ENCODE data around the gene CREB3. TPM values are rescaled to one million over a fixed set of nuclear protein-coding genes. Genes with fewer than 3 reads are reported as not detected.

CREB3 gene
- total RNA-seq, 1 donor from 2014 or later = 16.9 TPM

DNA sequence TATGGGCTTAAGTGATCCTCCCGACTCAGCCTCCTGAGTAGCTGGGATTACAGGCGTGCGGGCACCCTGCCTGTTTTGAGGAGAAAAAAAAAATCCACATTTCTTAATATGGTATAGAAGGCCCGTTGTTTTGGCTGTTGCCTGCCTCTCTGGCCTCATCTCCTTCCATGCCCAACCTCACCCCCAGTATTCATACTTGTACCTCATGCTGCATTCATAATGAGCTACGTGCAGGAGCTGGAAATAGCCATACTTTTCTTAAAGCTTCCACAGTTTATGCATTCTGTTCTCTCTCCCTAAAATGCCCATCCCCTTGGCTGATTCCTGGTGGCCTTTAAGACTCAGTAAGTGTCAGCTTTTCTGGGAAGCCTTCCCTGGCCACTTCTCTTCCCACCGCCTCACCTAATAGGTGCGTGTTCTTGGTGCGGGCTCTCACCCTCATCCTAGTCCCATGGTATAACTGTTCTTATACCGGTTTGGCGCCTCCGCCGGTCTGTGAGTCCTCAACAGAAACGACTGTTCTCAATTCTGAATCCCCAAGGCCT, 40.6 kb upstream of the CREB3 start:
- peaks cover 19% of the 10 kb centered on the region for H3K4me1 Mint-ChIP-seq
- POLR2A ChIA-PET = interaction anchor here (0.9 to 1.4 kb wide), 2 partner anchors 45 to 151 kb away, joined by 3 to 4 read pairs; no protein-coding TSS in a partner anchor
- intact Hi-C loops (cut with micrococcal nuclease) = no loop called here
- H3K36me3 Mint-ChIP-seq (ENCODE audit: low read depth) = peaks cover 2% of the 10 kb centered on the region
- H3K4me3 Mint-ChIP-seq = peak overlapping the region; percentile 86
- no peaks in the 10 kb centered on the region for H3K9me3 Mint-ChIP-seq
- ATAC-seq (ENCODE audit: low read depth) = no peak
- CTCF ChIA-PET = interaction anchor here (1.5 to 3.1 kb wide), 3 partner anchors 34 to 79 kb away, joined by 8 read pairs; partner anchors contain the start of genes CCDC107 and RMRP
- peak overlapping the region; percentile 30 for H3K27ac Mint-ChIP-seq
- no peak for DNase-seq
- no peaks in the 10 kb centered on the region for H3K27me3 Mint-ChIP-seq
- TF ChIP-seq, protein P1, sequence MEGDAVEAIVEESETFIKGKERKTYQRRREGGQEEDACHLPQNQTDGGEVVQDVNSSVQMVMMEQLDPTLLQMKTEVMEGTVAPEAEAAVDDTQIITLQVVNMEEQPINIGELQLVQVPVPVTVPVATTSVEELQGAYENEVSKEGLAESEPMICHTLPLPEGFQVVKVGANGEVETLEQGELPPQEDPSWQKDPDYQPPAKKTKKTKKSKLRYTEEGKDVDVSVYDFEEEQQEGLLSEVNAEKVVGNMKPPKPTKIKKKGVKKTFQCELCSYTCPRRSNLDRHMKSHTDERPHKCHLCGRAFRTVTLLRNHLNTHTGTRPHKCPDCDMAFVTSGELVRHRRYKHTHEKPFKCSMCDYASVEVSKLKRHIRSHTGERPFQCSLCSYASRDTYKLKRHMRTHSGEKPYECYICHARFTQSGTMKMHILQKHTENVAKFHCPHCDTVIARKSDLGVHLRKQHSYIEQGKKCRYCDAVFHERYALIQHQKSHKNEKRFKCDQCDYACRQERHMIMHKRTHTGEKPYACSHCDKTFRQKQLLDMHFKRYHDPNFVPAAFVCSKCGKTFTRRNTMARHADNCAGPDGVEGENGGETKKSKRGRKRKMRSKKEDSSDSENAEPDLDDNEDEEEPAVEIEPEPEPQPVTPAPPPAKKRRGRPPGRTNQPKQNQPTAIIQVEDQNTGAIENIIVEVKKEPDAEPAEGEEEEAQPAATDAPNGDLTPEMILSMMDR (IDR thresholded peaks at IDR 0.05) = no peak

DNA sequence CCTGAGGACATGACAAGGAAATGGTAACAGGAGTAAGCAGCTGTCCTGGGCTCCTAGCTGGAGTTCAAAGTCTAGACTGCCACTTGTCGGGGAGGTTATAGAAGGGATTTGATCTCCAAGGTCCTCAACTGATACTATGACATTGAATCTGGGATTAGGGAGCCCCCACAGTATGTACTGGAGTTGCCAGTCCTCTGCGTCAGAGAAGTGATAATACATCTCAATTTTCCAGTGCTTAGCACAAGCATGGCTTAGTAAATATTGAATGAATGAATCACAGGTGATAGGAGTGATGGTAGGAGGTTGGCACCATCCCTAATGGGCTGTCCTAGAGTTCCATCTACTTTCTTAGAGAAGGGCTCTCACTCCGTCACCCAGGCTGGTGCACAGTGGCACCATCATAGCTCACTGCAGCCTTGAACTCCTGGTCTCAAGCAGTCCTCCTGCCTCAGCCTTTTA, 36.5 kb upstream of the CREB3 start:
- H3K4me1 Mint-ChIP-seq = peaks cover 14% of the 10 kb centered on the region
- ChIA-PET CTCF (interaction anchor here (0.9 to 4.6 kb wide), 22 partner anchors 9 to 186 kb away, joined by 3 to 52 read pairs (median 16); partner anchors contain the start of genes ARHGEF39, CCDC107, CD72 and CREB3), POLR2A (interaction anchor here (0.6 to 2.8 kb wide), 17 partner anchors 8 to 580 kb away, joined by 3 to 24 read pairs (median 4); partner anchors contain the start of genes ARHGEF39, ATOSB, CCDC107 and CREB3)
- no peak overlapping the region for H3K27ac Mint-ChIP-seq
- TF ChIP-seq, protein P1 (IDR thresholded peaks at IDR 0.05) = no peak
- intact Hi-C loops (cut with micrococcal nuclease) = loop anchor here (1.0 to 2.0 kb wide), 5 partner anchors 37 to 92 kb away; partner anchors contain the start of genes CD72, CREB3 and TLN1
- peaks cover under 1% of the 10 kb centered on the region for H3K36me3 Mint-ChIP-seq (ENCODE audit: low read depth)
- H3K9me3 Mint-ChIP-seq = no peaks in the 10 kb centered on the region
- ATAC-seq (ENCODE audit: low read depth) (no peak), DNase-seq (no peak)
- no peak overlapping the region for H3K4me3 Mint-ChIP-seq
- H3K27me3 Mint-ChIP-seq = no peaks in the 10 kb centered on the region

DNA sequence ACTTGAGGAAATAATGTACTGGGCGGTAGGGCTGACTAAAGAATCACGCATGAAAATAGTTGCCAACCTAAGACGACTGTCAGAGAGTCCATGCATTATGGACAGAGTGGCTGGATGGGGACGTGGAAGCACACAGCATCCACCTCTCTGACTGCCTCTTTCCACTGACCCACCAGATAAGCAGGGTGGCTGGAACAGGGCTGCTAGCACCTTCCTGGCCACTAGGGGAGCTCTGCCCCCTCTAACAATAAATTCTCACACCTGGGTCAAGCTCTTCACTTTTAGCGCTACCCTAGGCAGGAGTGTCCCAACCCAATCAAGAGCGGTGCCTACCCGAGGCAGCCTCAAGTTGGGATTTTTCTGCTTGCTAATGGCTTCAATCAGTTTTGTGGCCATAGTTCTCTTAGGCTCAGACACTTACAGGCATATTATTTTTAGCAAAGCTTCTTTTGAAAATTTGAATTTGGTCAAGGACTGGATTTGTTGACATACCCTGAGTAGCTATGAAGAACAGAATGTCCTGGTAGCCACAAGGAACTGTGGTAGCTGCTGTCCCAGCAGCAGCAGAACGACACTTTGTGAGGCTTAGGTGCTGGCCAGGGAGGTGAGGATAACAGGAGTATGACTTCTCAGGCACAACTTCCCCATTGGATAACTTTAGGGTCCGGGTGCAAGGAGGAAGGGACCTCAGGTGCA, 35.8 kb upstream of the CREB3 start:
- Mint-ChIP-seq H3K9me3 (no peaks in the 10 kb centered on the region), H3K4me1 (peaks cover 9% of the 10 kb centered on the region), H3K4me3 (no peak overlapping the region), H3K27ac (peak overlapping the region; percentile 76), H3K27me3 (no peaks in the 10 kb centered on the region), H3K36me3 (ENCODE audit: low read depth) (no peaks in the 10 kb centered on the region)
- TF ChIP-seq, protein P1 (IDR thresholded peaks at IDR 0.05) = no peak
- ChIA-PET POLR2A (interaction anchor here (0.6 to 2.8 kb wide), 18 partner anchors 9 to 581 kb away, joined by 3 to 24 read pairs (median 4); partner anchors contain the start of genes ARHGEF39, ATOSB, CCDC107 and CREB3), CTCF (interaction anchor here (0.7 to 4.6 kb wide), 29 partner anchors 9 to 186 kb away, joined by 3 to 52 read pairs (median 7); partner anchors contain the start of genes ARHGEF39, CCDC107, CD72 and CREB3)
- DNase-seq = peak; percentile 50
- ATAC-seq (ENCODE audit: low read depth) = peak; percentile 98
- intact Hi-C loops (cut with micrococcal nuclease) = loop anchor here (1.0 to 2.0 kb wide), 5 partner anchors 36 to 92 kb away; partner anchors contain the start of genes CD72, CREB3 and TLN1

DNA sequence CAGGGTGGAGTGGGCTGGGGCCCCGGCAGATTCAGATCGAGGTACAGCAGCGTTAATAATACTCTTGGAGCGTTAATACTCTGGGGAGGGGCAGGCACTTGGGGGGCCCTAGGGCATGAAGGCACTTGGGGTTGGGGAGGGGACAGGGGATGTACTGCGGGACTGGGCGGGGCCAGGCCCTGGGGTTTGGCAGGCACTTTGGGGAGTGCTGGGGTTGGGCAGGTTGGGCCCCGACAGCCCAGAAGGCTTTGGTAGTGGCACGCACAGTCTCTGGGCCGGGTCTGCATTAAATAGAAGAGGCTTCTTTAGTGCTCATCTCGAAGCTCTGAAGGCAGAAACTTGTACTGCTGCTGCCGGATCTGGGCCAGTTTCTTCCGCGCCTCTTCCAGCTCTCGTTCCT, 35.0 kb upstream of the CREB3 start:
- Mint-ChIP-seq H3K4me3 (no peak overlapping the region), H3K36me3 (ENCODE audit: low read depth) (no peaks in the 10 kb centered on the region), H3K4me1 (peaks cover 9% of the 10 kb centered on the region), H3K27me3 (no peaks in the 10 kb centered on the region), H3K27ac (no peak overlapping the region), H3K9me3 (no peaks in the 10 kb centered on the region)
- DNase-seq = no peak
- CTCF ChIA-PET = interaction anchor here (0.9 to 4.6 kb wide), 19 partner anchors 10 to 185 kb away, joined by 3 to 52 read pairs (median 9); partner anchors contain the start of genes ARHGEF39, CCDC107, CREB3 and RGP1
- TF ChIP-seq, protein P1 (IDR thresholded peaks at IDR 0.05) = no peak
- intact Hi-C loops (cut with micrococcal nuclease) = loop anchor here (2.0 kb wide), 1 partner anchor 35 kb away; the partner anchor contains the start of genes CREB3 and TLN1
- POLR2A ChIA-PET = interaction anchor here (1.2 to 2.8 kb wide), 3 partner anchors 39 to 52 kb away, joined by 3 to 24 read pairs (median 7); partner anchors contain the start of genes CCDC107 and RMRP
- no peak for ATAC-seq (ENCODE audit: low read depth)

Data from activated B cell treated with CpG ODN at 0.5 μM for 24 hours (primary cell).